Lung (tissue), 10 donors: ENCODE data around the gene PRIM2. TPM values are rescaled to one million over a fixed set of nuclear protein-coding genes. Genes with fewer than 3 reads are reported as not detected.
"Not testable (repeated sequence)": the region's sequence is repeated elsewhere in the genome, so short reads cannot be mapped to it uniquely, and the experiment has no call there.

Experiments used
- ATAC-seq: fragments of 200-7000 bp; cut with Tn5 transposase; one replicate; pipeline ENCODE4 v1.9.1; 2020; ENCODE audit warnings: moderate number of reproducible peaks; ENCODE audit not compliant: insufficient read depth, low FRiP score
- DNase-seq, 3 donors: peaks; one replicate each; pipeline ENCODE4 v3.0.0-alpha.2; 2013 to 2017
- H3K27ac ChIP-seq, 2 donors: one replicate each; pipeline ENCODE4 v1.5.1; 2013; ENCODE audit warnings: mild to moderate bottlenecking in 2 of 2, moderate library complexity in 2 of 2, control low read depth in 1 of 2, inconsistent platforms in 1 of 2, low read depth in 1 of 2, low read length in 1 of 2
- H3K27me3 ChIP-seq, 3 donors: one replicate each; pipeline ENCODE4 v1.5.1; 2013; ENCODE audit warnings: low read length in 2 of 3; ENCODE audit not compliant: control insufficient read depth in 3 of 3, insufficient read depth in 3 of 3
- H3K36me3 ChIP-seq, 4 donors: one replicate each; pipeline ENCODE4 v1.5.1; 2013; ENCODE audit warnings: low read length in 4 of 4, mild to moderate bottlenecking in 1 of 4, moderate library complexity in 1 of 4; ENCODE audit not compliant: control insufficient read depth in 4 of 4, insufficient read depth in 4 of 4
- H3K4me1 ChIP-seq, 5 donors: one replicate each; pipeline ENCODE4 v1.5.1; 2013; ENCODE audit warnings: low read length in 5 of 5, mild to moderate bottlenecking in 2 of 5, moderate library complexity in 1 of 5; ENCODE audit not compliant: control insufficient read depth in 5 of 5, insufficient read depth in 5 of 5
- H3K4me3 ChIP-seq: one replicate; pipeline ENCODE4 v1.5.1; 2013; ENCODE audit warnings: mild to moderate bottlenecking, control low read depth, moderate library complexity
- H3K9ac ChIP-seq, 2 donors: one replicate each; pipeline ENCODE4 v1.5.1; 2013; ENCODE audit warnings: low read length in 2 of 2, control low read depth in 1 of 2; ENCODE audit not compliant: insufficient read depth in 1 of 2
- H3K9me3 ChIP-seq, 4 donors: one replicate each; pipeline ENCODE4 v1.5.1; 2013; ENCODE audit warnings: low read length in 3 of 4, mild to moderate bottlenecking in 1 of 4, moderate library complexity in 1 of 4; ENCODE audit not compliant: control insufficient read depth in 4 of 4, insufficient read depth in 3 of 4
- WGBS, 2 donors: extraction: QIAGEN DNeasy Blood & Tissue Kit; methylation state at CpG; one replicate each; pipeline ENCODE4 v1.1.7; 2013; 5-methylcytosine and 5-hydroxymethylcytosine counted together
- polyA plus RNA-seq, 2 donors: library from polyadenylated mRNA; stranded (reverse); fragments of 200-250 nt; gene quantifications; one replicate each; pipeline ENCODE4 v1.2.1, GENCODE V29; 2013
- total RNA-seq, 2 donors: library from RNA; depleted of rRNA in 1 of 2; stranded (reverse); fragments of >200 nt in 1 of 2; gene quantifications; one replicate each; pipeline ENCODE4 v1.2.1, GENCODE V29; 2014 to 2021
- donor health status: Bipolar disorder and iron deficiency.
- donor health status: healthy.
- donor health status: DM: yes; HTN: yes; CAD: no.

Gene PRIM2
- total and polyA plus RNA-seq, 4 donors, result 4.0 to 21.8 (median 6.6) TPM

- H3K4me1 ChIP-seq, H3K27me3 ChIP-seq, ATAC-seq, H3K9me3 ChIP-seq, DNase-seq, H3K9ac ChIP-seq, H3K27ac ChIP-seq, H3K36me3 ChIP-seq, H3K4me3 ChIP-seq: not testable (repeated sequence)
These were observed 40.9 kb downstream of the PRIM2 start for GRCh38 chr6:57358319-57358718.

GRCh38 chr6:57359766-57360165 is 42.3 kb downstream of the PRIM2 start:
- H3K27me3 ChIP-seq, H3K4me1 ChIP-seq, H3K36me3 ChIP-seq, H3K9me3 ChIP-seq, H3K9ac ChIP-seq, DNase-seq, ATAC-seq, H3K27ac ChIP-seq, H3K4me3 ChIP-seq: not testable (repeated sequence)

DNA sequence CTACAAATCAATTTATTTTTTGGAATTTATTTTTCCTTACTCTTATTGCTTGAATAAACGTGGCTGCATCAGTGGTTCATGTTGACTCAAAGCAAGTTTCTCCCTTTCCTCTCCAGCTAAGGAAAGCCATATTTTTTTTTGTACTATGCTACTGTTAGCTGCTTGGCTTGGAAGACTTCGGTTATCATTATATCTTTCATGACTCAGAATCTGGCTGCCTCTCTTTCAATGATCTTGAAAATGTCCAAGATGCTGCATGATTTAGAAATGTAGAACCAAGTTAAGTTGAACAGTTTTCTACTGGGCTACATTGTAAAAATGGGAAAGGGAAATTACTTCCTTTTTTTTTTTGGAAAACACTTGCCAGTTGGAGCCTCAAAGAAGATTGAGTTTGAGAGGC is 44.9 kb downstream of the PRIM2 start:
- not testable (repeated sequence) for H3K27ac ChIP-seq, H3K4me1 ChIP-seq, H3K9me3 ChIP-seq, H3K36me3 ChIP-seq, ATAC-seq, DNase-seq, H3K27me3 ChIP-seq, H3K9ac ChIP-seq, H3K4me3 ChIP-seq
- 84 to 100% methylated on average over 2 of the region's 2 CpGs for WGBS, 2 donors

DNA sequence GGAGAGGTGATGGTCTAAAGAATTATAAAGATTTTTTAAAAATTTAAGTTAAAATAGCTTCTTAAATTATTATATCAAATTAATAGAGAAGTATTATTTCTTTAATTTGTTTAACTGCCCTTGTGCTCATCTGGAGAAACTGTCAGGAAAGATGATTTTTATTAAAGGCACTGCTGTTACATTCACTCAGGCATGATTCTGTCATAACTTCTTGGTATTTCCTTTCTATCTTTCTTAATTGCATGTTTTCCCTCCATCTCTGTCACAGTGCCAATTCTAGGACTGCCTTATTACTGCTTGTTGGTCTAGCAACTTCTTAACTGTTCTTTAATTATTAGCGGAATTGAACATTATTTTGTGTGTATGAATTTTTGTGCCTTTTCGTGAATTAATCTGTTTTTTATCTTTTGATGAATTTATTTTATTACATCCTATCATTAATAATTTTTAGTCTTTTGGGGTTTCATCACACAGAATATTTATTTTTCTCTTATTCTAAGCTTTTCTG is 47.7 kb downstream of the PRIM2 start:
- WGBS, 2 donors, result 92 to 98% methylated on average over 2 of the region's 2 CpGs
- ATAC-seq, H3K9me3 ChIP-seq, H3K36me3 ChIP-seq, H3K4me1 ChIP-seq, H3K27ac ChIP-seq, H3K27me3 ChIP-seq, H3K9ac ChIP-seq, H3K4me3 ChIP-seq: not testable (repeated sequence)
- peak in 2 of 3 donors; percentile 45 to 59 for DNase-seq

GRCh38 chr6:57368965-57369731 is 51.7 kb downstream of the PRIM2 start:
- 83 to 92% methylated on average over 4 of the region's 4 CpGs for WGBS, 2 donors
- H3K27me3 ChIP-seq, H3K9me3 ChIP-seq, H3K4me3 ChIP-seq, DNase-seq, H3K27ac ChIP-seq, H3K9ac ChIP-seq, H3K4me1 ChIP-seq, H3K36me3 ChIP-seq: not testable (repeated sequence)
- ATAC-seq, result peak; percentile 27

- not testable (repeated sequence) for H3K4me3 ChIP-seq, H3K27me3 ChIP-seq, H3K36me3 ChIP-seq, DNase-seq, H3K27ac ChIP-seq, ATAC-seq, H3K9me3 ChIP-seq, H3K4me1 ChIP-seq, H3K9ac ChIP-seq
- 34 to 75% methylated on average over 1 of the region's 1 CpG for WGBS, 2 donors
These were observed 54.3 kb downstream of the PRIM2 start for GRCh38 chr6:57371779-57372178.

DNA sequence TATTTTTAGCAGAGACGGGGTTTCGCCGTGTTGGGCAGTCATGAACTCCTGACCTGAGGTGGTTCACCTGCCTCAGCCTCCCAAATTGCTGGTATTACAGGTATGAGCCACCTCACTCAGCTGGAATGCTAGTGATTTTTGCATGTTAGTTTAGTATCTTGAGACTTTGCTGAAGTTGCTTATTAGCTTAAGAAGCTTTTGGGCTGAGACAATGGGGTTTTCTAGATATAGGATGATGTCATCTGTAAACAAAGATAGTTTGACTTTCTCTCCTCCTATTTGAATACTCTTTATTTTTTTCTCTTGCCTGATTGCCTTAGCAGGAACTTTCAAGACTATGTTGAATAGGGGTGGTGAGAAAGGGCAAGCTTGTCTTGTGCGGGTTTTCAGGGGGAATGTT is 57.3 kb downstream of the PRIM2 start:
- not testable (repeated sequence) for H3K4me3 ChIP-seq, ATAC-seq, H3K27ac ChIP-seq, H3K27me3 ChIP-seq, H3K9ac ChIP-seq, H3K4me1 ChIP-seq, DNase-seq, H3K9me3 ChIP-seq, H3K36me3 ChIP-seq
- WGBS, 2 donors, result 98% methylated on average over 4 of the region's 4 CpGs

DNA sequence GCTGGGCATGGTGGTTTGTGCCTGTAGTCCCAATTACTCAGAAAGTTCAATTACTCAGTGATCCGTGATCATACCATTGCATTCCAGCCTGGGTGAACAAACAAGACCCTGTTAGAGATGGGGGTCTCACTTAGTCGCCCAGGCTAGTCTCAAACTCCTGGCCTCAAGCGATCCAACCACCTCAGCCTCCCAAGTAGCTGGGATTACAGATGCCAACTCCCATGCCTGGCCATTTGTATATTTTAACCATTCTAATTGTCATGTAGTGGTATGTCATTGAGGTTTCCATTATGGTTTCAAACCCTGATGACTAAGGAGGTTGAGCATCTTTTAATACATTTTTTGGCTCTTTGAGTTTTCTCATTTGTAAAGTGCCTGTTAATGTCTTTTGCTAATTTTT is 58.7 kb downstream of the PRIM2 start:
- not testable (repeated sequence) for H3K4me1 ChIP-seq, H3K4me3 ChIP-seq, H3K9ac ChIP-seq, ATAC-seq, DNase-seq, H3K27ac ChIP-seq, H3K27me3 ChIP-seq, H3K9me3 ChIP-seq, H3K36me3 ChIP-seq
- WGBS, 2 donors, result 81 to 96% methylated on average over 3 of the region's 3 CpGs
